GM12875 (cell line): Measurements from ENCODE around the gene CCBE1.

Source experiments
- H3K4me3 ChIP-seq: one replicate; pipeline ENCODE4 v1.5.1; 2011; ENCODE audit warnings: low read depth, low read length, control low read depth
- CTCF ChIP-seq: IDR thresholded peaks from 2 replicates; pipeline ENCODE4 v1.5.1; 2011; ENCODE audit warnings: low read depth, mild to moderate bottlenecking, control low read depth, inconsistent platforms, low read length, moderate library complexity, borderline replicate concordance; ENCODE audit not compliant: insufficient read depth

CCBE1 gene

GRCh38 chr18:59597049-59597448 lies 100.2 kb downstream of the CCBE1 start:
- H3K4me3 ChIP-seq = no peak overlapping the region
- no peak for TF ChIP-seq CTCF

GRCh38 chr18:59593291-59593717 lies 103.9 kb downstream of the CCBE1 start:
- no peak overlapping the region for H3K4me3 ChIP-seq
- no peak for TF ChIP-seq CTCF

GRCh38 chr18:59592624-59593023 lies 104.6 kb downstream of the CCBE1 start:
- no peak for TF ChIP-seq CTCF
- H3K4me3 ChIP-seq = no peak overlapping the region

GRCh38 chr18:59582395-59582794 lies 114.8 kb downstream of the CCBE1 start:
- no peak for TF ChIP-seq CTCF
- no peak overlapping the region for H3K4me3 ChIP-seq

GRCh38 chr18:59579509-59579908 lies 117.7 kb downstream of the CCBE1 start:
- H3K4me3 ChIP-seq = no peak overlapping the region
- no peak for TF ChIP-seq CTCF

- no peak overlapping the region for H3K4me3 ChIP-seq
- no peak for TF ChIP-seq CTCF
These were observed 119.9 kb downstream of the CCBE1 start for GRCh38 chr18:59577386-59577655.

GRCh38 chr18:59576541-59577385 lies 120.5 kb downstream of the CCBE1 start:
- no peak for TF ChIP-seq CTCF

More at GRCh38 chr18:59576541-59577385, 120.5 kb downstream of the CCBE1 start:
- no peak overlapping the region for H3K4me3 ChIP-seq
